ENCODE data around the gene AHNAK2.

GRCh38 chr14:104948736-104949031 is 29.5 kb downstream of the AHNAK2 start:
- TF ChIP-seq EZH2 (IDR thresholded peaks at IDR 0.05; ENCODE audit: insufficient read depth, poor library complexity, severe bottlenecking), result no peak
- TF ChIP-seq EZH2phosphoT487 (IDR thresholded peaks at IDR 0.05; ENCODE audit: insufficient read depth, low read depth), result no peak
